SU-DHL-6 (cell line): ENCODE measurements around the gene PSMC4.

Source experiments
- H2AFZ ChIP-seq: fragments of 200-600 bp; sonication (generic); 2 replicates; pipeline ENCODE4 v1.6.1; 2014; ENCODE audit warnings: low read depth, mild to moderate bottlenecking, moderate library complexity, mixed read lengths, antibody characterized with exemption, low read length; ENCODE audit not compliant: severe bottlenecking
- H3F3A ChIP-seq: fragments of 200-600 bp; shearing (Covaris generic); 2 replicates; pipeline ENCODE4 v1.6.0; 2016; ENCODE audit warnings: antibody characterized with exemption, mild to moderate bottlenecking; ENCODE audit not compliant: insufficient read depth
- H3K27ac ChIP-seq: fragments of 200-600 bp; sonication (generic); 2 replicates; pipeline ENCODE4 v1.5.1; 2016; ENCODE audit warnings: low read depth, mild to moderate bottlenecking, low read length, moderate library complexity, mixed read lengths
- H3K27me3 ChIP-seq: fragments of 200-600 bp; sonication (generic), shearing (Covaris generic); 2 replicates; pipeline ENCODE4 v1.6.0; 2014; ENCODE audit warnings: mild to moderate bottlenecking, low read length
- H3K36me3 ChIP-seq: fragments of 200-600 bp; sonication (generic); 2 replicates; pipeline ENCODE4 v1.6.1; 2014; ENCODE audit warnings: mild to moderate bottlenecking, low read length, mixed read lengths
- H3K4me2 ChIP-seq: fragments of 300-600, 200-600 bp; shearing (Covaris generic), sonication (generic); 2 replicates; pipeline ENCODE4 v1.6.0; 2014; ENCODE audit warnings: low read length, low read depth, mild to moderate bottlenecking; ENCODE audit not compliant: poor library complexity, severe bottlenecking
- H3K4me3 ChIP-seq: fragments of 200-600 bp; sonication (generic); 2 replicates; pipeline ENCODE4 v1.5.1; 2014; ENCODE audit warnings: antibody characterized with exemption, low read length, mild to moderate bottlenecking, mixed read lengths; ENCODE audit not compliant: insufficient read depth, poor library complexity, severe bottlenecking
- H3K79me2 ChIP-seq: fragments of 200-600 bp; sonication (generic); 2 replicates; pipeline ENCODE4 v1.6.1; 2014; ENCODE audit warnings: mild to moderate bottlenecking, low read length, moderate library complexity; ENCODE audit not compliant: insufficient read depth
- H3K9ac ChIP-seq: fragments of 200-600 bp; sonication (generic); 2 replicates; pipeline ENCODE4 v1.7.0; 2014; ENCODE audit warnings: mild to moderate bottlenecking, low read length
- H3K9me2 ChIP-seq: fragments of 200-600 bp; sonication (generic); replicated peaks from 2 replicates; pipeline ENCODE4 v1.6.1; 2014; ENCODE audit warnings: low read length; ENCODE audit not compliant: insufficient read depth
- H3K9me3 ChIP-seq: fragments of 200-600 bp; sonication (generic); 2 replicates; pipeline ENCODE4 v1.6.1; 2014; ENCODE audit warnings: low read length, mixed read lengths; ENCODE audit not compliant: insufficient read depth
- H4K20me1 ChIP-seq: fragments of 200-600 bp; sonication (generic); 2 replicates; pipeline ENCODE4 v1.6.1; 2014; ENCODE audit warnings: low read depth, mild to moderate bottlenecking, antibody characterized with exemption, low read length, moderate library complexity, mixed read lengths
- CTCF ChIP-seq: fragments of 200-600 bp; sonication (generic); IDR thresholded peaks from one replicate; pipeline ENCODE4 v1.5.1; 2017; ENCODE audit warnings: antibody characterized with exemption, mild to moderate bottlenecking, low read length, moderate library complexity; ENCODE audit not compliant: insufficient read depth, poor library complexity, severe bottlenecking
- EZH2phosphoT487 ChIP-seq: fragments of 200-600 bp; sonication (generic), shearing (Covaris generic); conservative IDR thresholded peaks from 2 replicates; pipeline ENCODE4 v1.6.1; 2018; ENCODE audit warnings: mild to moderate bottlenecking, antibody characterized with exemption, low read length, moderate library complexity, mixed read lengths

The PSMC4 gene

DNA sequence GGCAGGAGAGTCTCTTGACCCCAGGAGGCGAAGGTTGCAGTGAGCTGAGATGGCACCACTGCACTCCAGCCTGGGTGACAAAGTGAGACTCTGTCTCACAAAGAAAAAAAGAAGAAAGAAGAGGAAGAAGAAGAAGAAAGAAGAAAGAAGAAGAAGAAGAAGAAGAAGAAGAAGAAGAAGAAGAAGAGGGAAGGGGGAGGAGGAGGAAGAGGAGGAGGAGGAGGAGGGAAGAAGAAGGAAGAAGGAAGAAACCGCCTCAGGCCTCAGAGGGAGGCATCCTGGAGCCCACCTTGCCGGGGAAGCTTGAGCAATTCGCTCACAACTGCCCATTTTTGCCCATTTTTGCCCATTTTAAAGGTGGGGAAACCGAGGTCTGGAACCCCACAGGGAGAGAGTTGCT, 46.0 kb upstream of the PSMC4 start:
- no peak overlapping the region for H3K9ac ChIP-seq
- no peak overlapping the region for H3K4me2 ChIP-seq
- no peak for TF ChIP-seq CTCF
- no peak for TF ChIP-seq EZH2phosphoT487
- H3K27me3 ChIP-seq = no peaks in the 10 kb centered on the region
- H2AFZ ChIP-seq = no peak overlapping the region
- H3K36me3 ChIP-seq = no peaks in the 10 kb centered on the region
- H3K9me2 ChIP-seq = no peaks in the 10 kb centered on the region
- H3K9me3 ChIP-seq = no peaks in the 10 kb centered on the region
- H3F3A ChIP-seq = no peaks in the 10 kb centered on the region
- H3K27ac ChIP-seq = no peak overlapping the region
- no peaks in the 10 kb centered on the region for H4K20me1 ChIP-seq
- no peaks in the 10 kb centered on the region for H3K79me2 ChIP-seq
- H3K4me3 ChIP-seq = no peak overlapping the region

DNA sequence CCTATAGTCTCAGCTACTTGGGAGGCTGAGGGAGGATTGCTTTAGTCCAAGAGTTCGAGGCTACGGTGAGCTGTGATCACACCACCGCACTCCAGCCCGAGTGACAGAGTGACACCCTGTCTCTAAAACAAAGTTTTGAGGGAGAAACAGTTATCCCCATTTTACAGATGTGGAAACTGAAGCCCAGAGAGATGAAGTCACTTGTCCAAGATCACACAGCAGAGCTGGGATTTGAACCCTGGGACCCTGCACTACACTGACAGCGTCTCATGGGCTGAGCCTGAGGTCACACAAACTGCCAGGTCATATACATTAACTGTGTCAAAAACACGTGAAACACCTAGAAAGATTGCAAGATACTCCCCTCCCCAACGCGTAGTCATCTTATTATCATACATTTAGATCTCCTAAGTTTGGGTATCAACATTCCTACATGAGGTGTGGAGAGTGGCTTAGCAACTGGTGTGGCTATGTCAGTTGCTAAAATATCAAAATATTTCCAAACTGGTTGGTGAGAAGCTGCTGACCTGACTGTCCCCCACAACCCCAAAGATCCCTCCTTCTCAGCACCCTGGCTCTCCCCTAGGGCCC, 44.7 kb upstream of the PSMC4 start:
- Histone ChIP-seq H3K27me3 (no peaks in the 10 kb centered on the region), H3K79me2 (no peaks in the 10 kb centered on the region), H3K4me2 (no peak overlapping the region), H3K4me3 (no peak overlapping the region), H3K9ac (no peak overlapping the region), H3K9me2 (no peaks in the 10 kb centered on the region), H3K27ac (no peak overlapping the region), H4K20me1 (no peaks in the 10 kb centered on the region), H3K36me3 (no peaks in the 10 kb centered on the region), H3F3A (no peaks in the 10 kb centered on the region), H2AFZ (no peak overlapping the region), H3K9me3 (no peaks in the 10 kb centered on the region)
- TF ChIP-seq EZH2phosphoT487 (no peak), CTCF (no peak)

DNA sequence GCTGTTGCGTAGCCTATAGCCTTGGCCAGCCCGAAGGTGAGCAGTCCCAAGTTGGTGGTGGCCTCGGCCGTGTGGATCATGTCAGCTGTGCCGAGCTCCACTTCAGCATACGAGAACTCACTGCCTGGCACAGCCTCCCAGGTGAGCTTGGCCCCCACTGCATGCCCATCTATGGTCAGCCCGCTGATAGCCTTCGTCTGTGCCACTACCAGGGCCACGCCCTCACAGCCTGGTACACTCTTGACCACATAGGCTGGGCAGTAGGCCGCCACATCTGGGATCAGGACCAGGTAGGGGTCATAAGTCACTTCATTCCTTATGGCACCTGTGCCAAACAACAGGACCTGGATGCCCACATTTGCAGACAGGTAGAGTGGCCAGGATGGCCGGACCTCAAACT, 43.9 kb upstream of the PSMC4 start:
- Histone ChIP-seq H3F3A (no peaks in the 10 kb centered on the region), H3K36me3 (no peaks in the 10 kb centered on the region), H3K79me2 (no peaks in the 10 kb centered on the region), H3K9ac (no peak overlapping the region), H3K9me3 (no peaks in the 10 kb centered on the region), H3K27me3 (no peaks in the 10 kb centered on the region), H2AFZ (no peak overlapping the region), H3K27ac (no peak overlapping the region), H3K9me2 (no peaks in the 10 kb centered on the region), H4K20me1 (no peaks in the 10 kb centered on the region), H3K4me3 (no peak overlapping the region), H3K4me2 (no peak overlapping the region)
- no peak for TF ChIP-seq EZH2phosphoT487
- TF ChIP-seq CTCF = no peak
